Measurements from ENCODE around the gene FPGS.

DNA sequence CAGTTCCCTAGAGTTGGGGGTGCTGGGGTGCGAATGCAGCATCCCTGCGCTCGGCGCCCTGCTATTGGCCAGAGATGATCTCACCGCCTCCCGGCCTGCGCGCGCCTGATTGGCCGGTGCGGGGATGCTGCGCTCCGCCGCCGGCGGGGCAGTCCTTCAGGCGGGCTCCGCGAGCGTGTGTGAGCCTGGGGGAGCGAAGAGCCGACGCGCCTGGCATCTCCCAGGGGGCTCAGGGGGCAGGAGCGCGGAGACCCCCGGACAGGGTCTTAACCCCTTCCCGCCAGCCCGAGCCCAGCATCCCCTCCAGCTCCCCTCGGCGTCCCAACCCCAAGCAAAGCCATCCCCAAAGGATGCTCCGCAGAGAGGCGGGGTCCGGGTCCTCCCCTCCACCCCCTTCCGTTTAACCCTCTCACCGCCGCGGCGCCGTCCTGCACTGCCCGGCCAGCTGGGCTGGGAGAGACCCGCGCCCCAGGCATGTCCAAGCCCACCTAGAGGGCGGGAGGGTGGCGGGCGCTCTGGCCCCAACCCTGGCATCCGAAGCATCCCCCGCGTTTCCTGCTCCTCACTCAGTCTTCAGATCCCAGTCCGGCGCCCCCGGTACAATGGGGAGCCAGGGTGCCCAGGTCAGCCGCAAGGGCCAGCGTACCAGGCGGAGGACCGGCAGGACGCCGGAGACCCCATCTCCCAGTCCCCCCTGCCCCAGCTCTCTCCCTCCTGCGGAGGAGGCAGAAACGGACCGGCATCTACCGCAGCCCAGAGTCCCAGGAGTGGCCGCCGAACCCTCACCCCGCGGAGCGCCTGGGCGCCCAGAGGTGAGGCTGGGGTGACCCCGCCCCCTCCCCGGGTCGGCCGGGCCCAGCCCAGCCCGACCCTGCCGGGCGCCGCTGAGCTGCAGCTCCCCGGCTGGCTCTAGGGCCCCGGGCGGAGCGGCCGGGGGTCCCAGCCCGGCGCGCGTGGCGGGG, 48.3 kb upstream of the FPGS start:
- TF ChIP-seq, protein P1, sequence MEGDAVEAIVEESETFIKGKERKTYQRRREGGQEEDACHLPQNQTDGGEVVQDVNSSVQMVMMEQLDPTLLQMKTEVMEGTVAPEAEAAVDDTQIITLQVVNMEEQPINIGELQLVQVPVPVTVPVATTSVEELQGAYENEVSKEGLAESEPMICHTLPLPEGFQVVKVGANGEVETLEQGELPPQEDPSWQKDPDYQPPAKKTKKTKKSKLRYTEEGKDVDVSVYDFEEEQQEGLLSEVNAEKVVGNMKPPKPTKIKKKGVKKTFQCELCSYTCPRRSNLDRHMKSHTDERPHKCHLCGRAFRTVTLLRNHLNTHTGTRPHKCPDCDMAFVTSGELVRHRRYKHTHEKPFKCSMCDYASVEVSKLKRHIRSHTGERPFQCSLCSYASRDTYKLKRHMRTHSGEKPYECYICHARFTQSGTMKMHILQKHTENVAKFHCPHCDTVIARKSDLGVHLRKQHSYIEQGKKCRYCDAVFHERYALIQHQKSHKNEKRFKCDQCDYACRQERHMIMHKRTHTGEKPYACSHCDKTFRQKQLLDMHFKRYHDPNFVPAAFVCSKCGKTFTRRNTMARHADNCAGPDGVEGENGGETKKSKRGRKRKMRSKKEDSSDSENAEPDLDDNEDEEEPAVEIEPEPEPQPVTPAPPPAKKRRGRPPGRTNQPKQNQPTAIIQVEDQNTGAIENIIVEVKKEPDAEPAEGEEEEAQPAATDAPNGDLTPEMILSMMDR (IDR thresholded peaks at IDR 0.05) = no peak
- TF ChIP-seq POLR2A (IDR thresholded peaks at IDR 0.05; ENCODE audit: low read depth) = no peak
